GM12872 (cell line): ENCODE measurements around the gene PRPSAP2.

Experiments
- CTCF ChIP-seq: IDR thresholded peaks from 3 replicates; pipeline ENCODE4 v1.5.1; 2011; ENCODE audit warnings: low read depth, mild to moderate bottlenecking, low read length, moderate library complexity; ENCODE audit not compliant: insufficient read depth

The PRPSAP2 gene

GRCh38 chr17:18963126-18964017 lies 105.4 kb downstream of the PRPSAP2 start:
- no peak for TF ChIP-seq CTCF

GRCh38 chr17:18964018-18964351 lies 106.1 kb downstream of the PRPSAP2 start:
- TF ChIP-seq CTCF = no peak

GRCh38 chr17:18964550-18964949 lies 106.6 kb downstream of the PRPSAP2 start:
- TF ChIP-seq CTCF = no peak

- TF ChIP-seq CTCF = no peak
These were observed 107.8 kb downstream of the PRPSAP2 start for GRCh38 chr17:18965530-18966236.

GRCh38 chr17:18966831-18967624 lies 109.1 kb downstream of the PRPSAP2 start:
- no peak for TF ChIP-seq CTCF

GRCh38 chr17:18967916-18968315 lies 110.0 kb downstream of the PRPSAP2 start:
- no peak for TF ChIP-seq CTCF

GRCh38 chr17:18968345-18968744 lies 110.4 kb downstream of the PRPSAP2 start:
- no peak for TF ChIP-seq CTCF
